ENCODE results near the gene POLDIP3. TPM values are rescaled to one million over a fixed set of nuclear protein-coding genes. Genes with fewer than 3 reads are reported as not detected.

POLDIP3 gene, protein sequence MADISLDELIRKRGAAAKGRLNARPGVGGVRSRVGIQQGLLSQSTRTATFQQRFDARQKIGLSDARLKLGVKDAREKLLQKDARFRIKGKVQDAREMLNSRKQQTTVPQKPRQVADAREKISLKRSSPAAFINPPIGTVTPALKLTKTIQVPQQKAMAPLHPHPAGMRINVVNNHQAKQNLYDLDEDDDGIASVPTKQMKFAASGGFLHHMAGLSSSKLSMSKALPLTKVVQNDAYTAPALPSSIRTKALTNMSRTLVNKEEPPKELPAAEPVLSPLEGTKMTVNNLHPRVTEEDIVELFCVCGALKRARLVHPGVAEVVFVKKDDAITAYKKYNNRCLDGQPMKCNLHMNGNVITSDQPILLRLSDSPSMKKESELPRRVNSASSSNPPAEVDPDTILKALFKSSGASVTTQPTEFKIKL
- 77.9 and 87.2 TPM in 2 replicates for total RNA-seq

DNA sequence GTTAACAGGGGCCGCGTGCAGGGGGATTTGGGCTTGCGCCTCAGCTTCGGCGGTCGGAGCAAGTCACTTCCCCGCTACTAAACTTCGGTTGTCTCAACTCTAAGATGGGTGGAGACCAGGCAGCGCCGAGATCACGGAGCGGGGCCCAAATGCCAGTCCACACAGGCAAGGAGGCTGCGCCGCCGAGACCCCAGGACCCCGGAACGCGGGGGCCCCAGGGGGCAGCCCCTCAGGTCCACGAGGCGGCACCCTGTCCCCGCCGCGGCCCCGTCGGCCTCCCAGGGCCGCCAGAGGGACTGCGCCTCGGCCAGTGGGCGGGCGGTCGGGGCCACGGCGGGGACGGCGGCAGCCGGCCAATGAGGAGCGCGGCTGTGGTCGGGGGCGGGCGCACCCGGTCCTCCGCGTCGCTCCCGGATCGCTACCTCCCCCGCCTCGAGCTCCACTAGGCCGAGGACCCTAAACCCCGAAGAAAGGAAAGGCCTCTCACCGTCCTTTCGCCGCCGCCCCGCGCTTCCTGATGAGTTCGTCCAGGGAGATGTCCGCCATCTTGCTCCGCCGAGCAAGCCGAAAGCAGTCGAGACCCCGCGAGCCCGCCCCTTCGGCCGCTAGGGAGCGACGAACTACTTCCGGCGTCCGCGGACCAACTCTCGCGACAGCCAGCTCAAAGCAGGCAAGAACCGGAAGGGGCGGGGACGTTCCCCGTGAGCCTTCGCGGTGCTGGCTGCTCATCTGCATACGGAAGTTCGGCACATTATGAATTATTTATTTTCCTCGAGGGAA lies at the start of gene POLDIP3:
Gene POLDIP3 (minus strand): TSS at position 572 of the 780 bp plus-strand sequence. CDS start 26 bp downstream, at position 546.
- Mint-ChIP-seq H3K4me1 (ENCODE audit: low read depth) (peaks cover 33% of the 10 kb centered on the region), H3K9me3 (no peaks in the 10 kb centered on the region), H3K4me3 (peak within 1 kb of the TSS; percentile 92), H3K36me3 (ENCODE audit: low read depth) (peaks cover 22% of the 10 kb centered on the region), H3K27ac (peak within 1 kb of the TSS; percentile 98), H3K27me3 (ENCODE audit: insufficient read depth) (no peaks in the 10 kb centered on the region)
- intact Hi-C loops (cut with micrococcal nuclease) = loop anchor here (1.0 to 5.0 kb wide), 8 partner anchors 32 to 544 kb away; partner anchors contain the start of genes CYB5R3, NAGA, NDUFA6 and PACSIN2
- peak; percentile 98 for DNase-seq (ENCODE audit: low spot score)

DNA sequence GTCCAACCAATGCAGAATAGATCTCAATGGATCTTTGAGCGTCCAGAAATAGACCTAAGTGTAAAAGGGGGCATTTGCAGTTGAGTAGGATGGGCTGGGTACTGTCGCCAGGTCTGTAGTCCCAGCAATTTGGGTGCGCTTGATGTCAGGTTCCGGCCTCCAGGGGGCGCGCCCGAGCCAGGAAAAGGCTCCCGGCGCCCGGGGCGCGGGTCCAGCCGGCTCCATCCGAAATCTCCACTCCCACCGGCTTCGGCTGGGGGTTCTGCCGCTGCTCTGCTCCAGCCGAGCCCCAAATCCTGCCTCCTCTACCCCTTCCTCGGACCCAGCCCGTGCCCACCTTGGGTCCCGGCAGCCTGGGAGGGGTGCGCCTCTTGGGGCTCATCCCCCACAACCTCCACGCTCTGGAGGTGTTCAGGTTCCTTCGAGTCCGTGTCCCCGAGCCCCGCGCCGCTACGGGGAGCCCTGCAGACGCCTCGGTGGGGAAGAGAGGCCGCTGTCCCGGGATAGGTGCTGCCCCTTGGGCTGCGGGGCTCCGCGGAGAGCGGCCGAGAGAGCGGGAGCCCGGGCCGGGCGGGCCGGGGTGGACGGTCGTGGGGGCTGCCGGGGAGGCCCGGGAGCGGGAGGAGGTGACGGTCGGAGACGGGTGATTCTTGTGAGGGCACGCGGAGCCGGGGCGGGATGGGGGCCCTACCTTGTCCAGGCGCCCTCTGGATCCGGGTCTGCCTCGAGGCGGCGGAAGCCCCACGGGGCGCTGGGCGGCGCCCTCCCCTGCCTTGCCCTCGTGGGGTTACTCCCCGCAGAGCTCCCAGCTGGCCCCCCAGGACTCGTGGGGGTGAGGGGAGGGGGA lies 47.5 kb upstream of the POLDIP3 start:
- Mint-ChIP-seq H3K9me3 (no peaks in the 10 kb centered on the region), H3K27ac (no peak overlapping the region), H3K36me3 (ENCODE audit: low read depth) (no peaks in the 10 kb centered on the region), H3K27me3 (ENCODE audit: insufficient read depth) (peaks cover 13% of the 10 kb centered on the region), H3K4me3 (peak overlapping the region; percentile 69), H3K4me1 (ENCODE audit: low read depth) (no peaks in the 10 kb centered on the region)
- peak; percentile 68 for DNase-seq (ENCODE audit: low spot score)
- intact Hi-C loops (cut with micrococcal nuclease) = loop anchor here (1.0 to 10.0 kb wide), 3 partner anchors 40 to 433 kb away; no protein-coding TSS in a partner anchor

DNA sequence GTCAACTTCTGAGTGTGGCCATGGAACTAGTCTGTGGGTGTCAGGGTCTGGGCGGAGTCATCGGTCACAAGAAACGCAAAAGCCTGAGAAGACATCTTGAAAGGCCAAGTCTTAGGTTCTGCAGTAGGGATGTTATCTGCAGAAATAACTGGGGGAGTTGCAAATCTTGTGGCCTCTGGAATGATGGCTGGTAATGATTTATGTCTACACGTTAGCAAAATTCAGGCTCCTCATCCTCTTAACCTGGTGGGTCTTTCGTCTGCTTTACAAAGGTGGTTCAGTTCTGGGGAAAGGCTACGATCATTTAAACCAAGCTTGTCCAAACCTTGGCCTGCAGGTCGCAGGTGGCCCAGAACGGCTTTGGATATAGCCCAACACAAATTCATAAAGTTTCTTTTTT lies 41.9 kb upstream of the POLDIP3 start:
- Mint-ChIP-seq H3K9me3 (no peaks in the 10 kb centered on the region), H3K36me3 (ENCODE audit: low read depth) (no peaks in the 10 kb centered on the region), H3K4me1 (ENCODE audit: low read depth) (no peaks in the 10 kb centered on the region), H3K4me3 (no peak overlapping the region), H3K27me3 (ENCODE audit: insufficient read depth) (peaks cover 7% of the 10 kb centered on the region), H3K27ac (no peak overlapping the region)
- no peak for DNase-seq (ENCODE audit: low spot score)
- intact Hi-C loops (cut with micrococcal nuclease) = no loop called here

DNA sequence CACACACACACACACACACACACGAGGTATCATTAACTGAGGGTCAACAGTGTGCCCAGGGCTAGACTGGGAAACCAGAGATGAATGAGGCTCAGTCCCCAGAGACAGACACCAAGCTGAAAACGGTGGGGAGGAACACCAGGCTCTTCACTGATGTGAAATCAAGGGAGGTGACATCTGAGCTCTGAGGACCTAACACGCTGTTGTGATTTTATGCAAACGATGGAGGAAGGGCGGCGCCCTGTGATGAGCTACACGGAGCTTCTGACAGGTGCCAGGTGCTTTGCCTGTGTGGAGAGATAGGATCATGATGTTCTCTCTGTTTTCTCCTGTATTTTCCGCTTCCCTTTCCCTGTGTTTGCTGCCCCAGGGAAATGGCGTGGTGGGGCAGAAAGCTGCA lies 41.0 kb upstream of the POLDIP3 start:
- Mint-ChIP-seq H3K27ac (no peak overlapping the region), H3K4me3 (no peak overlapping the region), H3K4me1 (ENCODE audit: low read depth) (no peaks in the 10 kb centered on the region)

DNA sequence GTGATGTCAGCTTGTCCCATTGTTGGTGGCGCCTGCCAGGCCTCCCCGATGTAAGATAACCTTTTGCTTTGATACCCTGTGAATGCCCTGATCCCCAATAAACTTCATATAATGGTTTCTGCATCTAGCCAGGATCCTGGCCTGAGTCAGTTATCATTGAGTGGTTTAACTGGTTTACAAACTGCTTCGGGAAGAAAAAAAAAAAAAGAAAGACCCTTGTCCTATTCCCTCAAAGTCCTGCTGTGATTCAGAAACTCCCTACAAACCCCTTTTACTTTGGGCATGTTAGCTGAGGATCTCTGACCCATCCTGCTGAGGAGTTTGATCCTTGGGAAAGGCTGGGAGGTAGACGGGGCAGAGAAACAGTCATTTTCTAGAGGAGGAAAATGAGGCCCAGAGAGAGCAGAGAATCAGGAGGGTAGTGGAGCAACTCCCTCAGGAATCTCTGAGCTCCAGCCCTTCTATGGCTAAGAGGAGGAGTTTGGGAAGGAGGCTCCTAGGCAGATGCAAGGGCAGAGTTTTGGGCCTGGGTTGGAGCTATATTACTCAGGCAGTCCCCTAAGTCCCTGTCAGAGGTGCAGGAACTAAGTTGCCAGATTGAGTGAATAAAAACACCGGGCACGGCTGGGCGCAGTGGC lies 39.9 kb upstream of the POLDIP3 start:
- no peaks in the 10 kb centered on the region for H3K4me1 Mint-ChIP-seq (ENCODE audit: low read depth)
- no peak overlapping the region for H3K27ac Mint-ChIP-seq
- H3K9me3 Mint-ChIP-seq = no peaks in the 10 kb centered on the region
- H3K36me3 Mint-ChIP-seq (ENCODE audit: low read depth) = no peaks in the 10 kb centered on the region
- peaks cover 3% of the 10 kb centered on the region for H3K27me3 Mint-ChIP-seq (ENCODE audit: insufficient read depth)
- no peak overlapping the region for H3K4me3 Mint-ChIP-seq
- intact Hi-C loops (cut with micrococcal nuclease) = no loop called here
- no peak for DNase-seq (ENCODE audit: low spot score)

More for the DNA sequence above, 41.0 kb upstream of the POLDIP3 start:
- Mint-ChIP-seq H3K36me3 (ENCODE audit: low read depth) (no peaks in the 10 kb centered on the region), H3K27me3 (ENCODE audit: insufficient read depth) (peaks cover 7% of the 10 kb centered on the region), H3K9me3 (no peaks in the 10 kb centered on the region)
- intact Hi-C loops (cut with micrococcal nuclease) = no loop called here
- DNase-seq (ENCODE audit: low spot score) = no peak

DNA sequence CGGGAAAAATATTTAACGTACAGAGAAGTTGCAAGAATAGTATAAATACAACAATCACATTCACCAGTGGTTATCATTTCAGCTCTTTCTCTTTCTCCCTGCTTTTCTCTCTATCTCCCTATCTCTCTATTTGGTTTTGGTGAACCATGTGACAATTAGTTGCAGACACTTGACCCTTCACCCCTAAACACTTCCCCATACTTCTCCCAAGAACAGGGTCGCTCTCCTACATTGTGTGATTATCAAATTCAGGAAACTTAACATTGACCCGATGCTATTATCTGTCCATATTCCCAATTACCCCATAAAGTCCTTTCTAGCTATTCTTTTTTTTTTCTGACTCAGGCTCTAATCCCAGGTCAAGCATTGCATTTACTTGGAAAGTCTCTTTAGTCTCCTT lies 39.3 kb upstream of the POLDIP3 start:
- Mint-ChIP-seq H3K9me3 (no peaks in the 10 kb centered on the region), H3K27me3 (ENCODE audit: insufficient read depth) (peaks cover 3% of the 10 kb centered on the region), H3K27ac (no peak overlapping the region), H3K4me1 (ENCODE audit: low read depth) (no peaks in the 10 kb centered on the region), H3K4me3 (no peak overlapping the region), H3K36me3 (ENCODE audit: low read depth) (no peaks in the 10 kb centered on the region)
- intact Hi-C loops (cut with micrococcal nuclease) = no loop called here
- no peak for DNase-seq (ENCODE audit: low spot score)

DNA sequence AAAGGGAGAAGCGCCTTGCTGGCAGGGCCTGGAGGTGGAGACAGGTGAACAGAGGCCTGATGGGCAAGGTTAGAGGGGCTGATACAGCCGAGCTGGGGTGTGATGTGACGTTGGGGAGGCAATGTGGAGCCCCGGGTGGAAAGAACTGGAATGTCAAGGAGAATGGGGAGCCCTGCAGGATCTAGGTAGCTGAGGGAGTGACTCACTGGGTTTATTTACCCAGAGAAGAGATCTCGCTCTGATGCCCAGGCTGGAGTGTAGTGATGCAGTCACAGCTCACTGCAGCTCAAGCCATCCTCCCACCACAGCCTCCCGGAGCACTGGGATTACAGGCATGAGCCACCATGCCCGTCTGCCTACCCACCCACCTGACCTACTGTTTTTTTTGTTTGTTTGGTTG lies 36.5 kb upstream of the POLDIP3 start:
- Mint-ChIP-seq H3K4me1 (ENCODE audit: low read depth) (peaks cover 8% of the 10 kb centered on the region), H3K27ac (no peak overlapping the region), H3K4me3 (peak overlapping the region; percentile 42), H3K27me3 (ENCODE audit: insufficient read depth) (no peaks in the 10 kb centered on the region), H3K36me3 (ENCODE audit: low read depth) (peaks cover 3% of the 10 kb centered on the region), H3K9me3 (no peaks in the 10 kb centered on the region)
- DNase-seq (ENCODE audit: low spot score) = no peak
- intact Hi-C loops (cut with micrococcal nuclease) = no loop called here

DNA sequence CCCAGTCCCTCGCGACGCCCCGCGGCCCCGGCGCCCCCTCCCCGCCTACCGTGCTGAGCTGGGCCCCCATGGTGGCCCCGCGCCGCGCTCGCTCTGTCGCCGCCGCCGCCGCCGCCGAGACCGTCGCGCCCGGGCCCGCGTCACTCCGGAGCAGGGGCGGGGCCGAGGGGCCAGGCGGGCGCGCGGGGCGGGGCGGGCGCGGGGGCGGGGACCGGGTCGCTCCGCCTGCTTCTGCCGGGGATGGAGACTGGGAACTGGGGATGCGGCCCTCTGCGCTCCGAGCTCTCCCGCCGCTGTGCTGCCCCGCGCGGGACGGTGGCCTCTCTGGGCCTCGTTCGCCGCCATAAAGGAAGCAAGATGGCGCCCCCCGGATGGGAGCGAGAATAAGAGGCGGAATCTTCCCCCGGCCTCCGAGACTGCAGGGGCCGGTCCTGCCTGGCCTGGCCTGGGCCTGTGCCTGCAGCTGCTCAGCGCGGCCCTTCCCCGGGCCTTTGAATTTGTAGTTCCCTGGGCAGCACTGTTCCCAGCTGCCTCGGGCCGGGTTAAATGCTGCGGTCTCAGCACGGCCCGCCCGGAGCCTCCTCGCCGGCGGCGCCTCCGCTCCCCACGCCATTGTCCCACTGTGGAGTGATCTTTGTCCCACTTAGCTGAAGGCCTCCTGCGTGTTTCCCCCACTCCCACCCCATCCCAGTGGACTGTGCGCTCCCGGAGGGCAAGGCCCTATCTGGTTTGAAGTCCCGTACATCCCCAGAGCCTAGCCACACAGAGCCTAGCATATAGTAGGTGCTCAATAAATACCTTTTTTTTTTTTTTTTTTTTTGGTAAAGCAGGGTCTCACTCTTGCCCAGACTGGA lies 34.8 kb upstream of the POLDIP3 start, which contains the start of gene CYB5R3:
Gene CYB5R3 (minus strand): TSS at position 147 of the 854 bp plus-strand sequence. CDS start 77 bp downstream, at position 70.
- peak within 1 kb of the TSS; percentile 98 for H3K27ac Mint-ChIP-seq
- DNase-seq (ENCODE audit: low spot score) = peak; percentile 68
- H3K4me3 Mint-ChIP-seq = peak within 1 kb of the TSS; percentile 97
- peaks cover 3% of the 10 kb centered on the region for H3K36me3 Mint-ChIP-seq (ENCODE audit: low read depth)
- no peaks in the 10 kb centered on the region for H3K9me3 Mint-ChIP-seq
- no peaks in the 10 kb centered on the region for H3K27me3 Mint-ChIP-seq (ENCODE audit: insufficient read depth)
- intact Hi-C loops (cut with micrococcal nuclease) = loop anchor here (1.0 kb wide), 2 partner anchors 34 to 208 kb away; partner anchors contain the start of gene ARFGAP3
- peaks cover 15% of the 10 kb centered on the region for H3K4me1 Mint-ChIP-seq (ENCODE audit: low read depth)

DNA sequence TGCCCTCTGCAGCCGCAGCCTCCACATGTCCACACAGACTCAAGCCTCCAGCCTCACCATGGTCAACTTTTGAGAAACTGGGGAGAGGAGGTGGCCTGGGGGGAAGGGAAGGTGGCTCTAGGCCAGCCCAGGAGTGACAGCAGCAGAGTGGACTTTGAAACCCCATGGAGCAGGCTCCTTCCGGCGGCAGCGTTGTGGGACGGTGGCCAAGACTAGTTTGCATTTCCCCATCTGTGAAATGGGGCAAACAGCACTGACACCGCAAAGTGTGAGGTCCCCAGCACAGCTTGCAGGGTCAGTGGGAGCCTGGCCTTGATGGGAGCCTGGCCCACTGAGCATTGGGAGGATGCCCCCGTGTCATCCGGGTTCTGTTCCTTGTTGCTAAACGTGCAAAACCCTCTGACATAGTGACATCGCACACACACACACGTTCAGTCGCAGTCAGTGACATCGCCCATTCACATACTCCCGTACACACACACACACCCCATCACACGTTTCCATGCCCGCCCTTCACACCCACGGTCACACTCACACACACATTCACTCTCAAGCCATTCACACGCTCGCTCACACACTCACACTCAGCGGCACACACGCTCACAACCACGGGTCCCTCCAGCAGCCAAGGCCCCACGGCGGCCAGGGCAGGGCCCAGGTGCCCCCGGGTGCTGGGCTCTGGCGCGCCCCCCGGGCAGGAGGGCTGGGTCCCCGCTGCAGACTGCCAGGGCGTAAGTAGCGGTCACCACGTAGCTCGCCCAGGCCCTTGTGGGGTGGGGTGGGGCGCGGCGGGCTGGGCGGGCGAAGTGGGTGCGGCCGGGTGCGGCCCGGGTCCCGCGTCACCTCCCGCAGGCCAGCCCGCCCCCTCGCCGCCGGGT lies 33.9 kb upstream of the POLDIP3 start:
- Mint-ChIP-seq H3K9me3 (no peaks in the 10 kb centered on the region), H3K27ac (peak overlapping the region; percentile 98), H3K36me3 (ENCODE audit: low read depth) (peaks cover 3% of the 10 kb centered on the region), H3K4me1 (ENCODE audit: low read depth) (peaks cover 15% of the 10 kb centered on the region), H3K4me3 (peak overlapping the region; percentile 97), H3K27me3 (ENCODE audit: insufficient read depth) (no peaks in the 10 kb centered on the region)
- DNase-seq (ENCODE audit: low spot score) = peak; percentile 26
- intact Hi-C loops (cut with micrococcal nuclease) = loop anchor here (1.0 kb wide), 2 partner anchors 33 to 209 kb away; partner anchors contain the start of gene ARFGAP3

DNA sequence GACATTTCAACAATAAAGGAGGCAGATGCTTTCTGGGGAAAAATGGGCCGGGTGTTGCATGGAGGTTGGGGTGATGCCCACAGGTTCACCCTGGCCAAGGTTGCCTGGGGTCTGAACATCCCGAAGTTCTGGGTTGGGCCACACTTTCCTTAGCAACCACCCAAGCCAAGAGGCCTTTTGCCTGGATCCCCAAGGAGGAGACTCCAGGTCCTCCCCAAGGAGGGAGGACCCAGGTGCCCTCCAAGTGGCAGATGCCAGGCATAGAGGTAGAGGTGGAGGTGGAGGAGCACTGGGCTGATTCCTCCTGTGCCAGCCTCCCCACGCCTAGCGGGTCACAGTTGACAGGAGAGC lies 33.3 kb upstream of the POLDIP3 start:
- H3K4me3 Mint-ChIP-seq = peak overlapping the region; percentile 97
- H3K4me1 Mint-ChIP-seq (ENCODE audit: low read depth) = peaks cover 15% of the 10 kb centered on the region
- no peaks in the 10 kb centered on the region for H3K27me3 Mint-ChIP-seq (ENCODE audit: insufficient read depth)
- no peak for DNase-seq (ENCODE audit: low spot score)
- H3K36me3 Mint-ChIP-seq (ENCODE audit: low read depth) = peaks cover 3% of the 10 kb centered on the region
- intact Hi-C loops (cut with micrococcal nuclease) = no loop called here
- H3K9me3 Mint-ChIP-seq = no peaks in the 10 kb centered on the region
- H3K27ac Mint-ChIP-seq = peak overlapping the region; percentile 98
